ENCODE results near the gene ZNF716. TPM values are rescaled to one million over a fixed set of nuclear protein-coding genes. Genes with fewer than 3 reads are reported as not detected.

ZNF716 gene
- total RNA-seq, 6 experiments from 2014 or later, result not detected

- Histone ChIP-seq H3K4me1 (no peaks in the 10 kb centered on the region), H3K27me3 (no peaks in the 10 kb centered on the region), H3K4me3 (no peak overlapping the region), H3K36me3 (no peaks in the 10 kb centered on the region), H3K9me3 (no peaks in the 10 kb centered on the region), H3K27ac (no peak overlapping the region)
- intact Hi-C loops (cut with DNase I), result no loop called here
- DNase-seq (no peak), ATAC-seq (no peak)
- WGBS (ENCODE audit: insufficient coverage, low coverage, low lambda C conversion rate, missing lambda C conversion rate), result 52% methylated on average over 8 of the region's 9 CpGs
- TF ChIP-seq CTCF (IDR thresholded peaks at IDR 0.05) (no peak), POLR2A (IDR thresholded peaks at IDR 0.05) (no peak)
Measured at GRCh38 chr7:57415730-57416129, 34.2 kb upstream of the ZNF716 start.

- WGBS (ENCODE audit: insufficient coverage, low coverage, low lambda C conversion rate, missing lambda C conversion rate), result 50% methylated on average over 3 of the region's 8 CpGs
- no peak for TF ChIP-seq CTCF (IDR thresholded peaks at IDR 0.05)
- TF ChIP-seq POLR2A (IDR thresholded peaks at IDR 0.05), result no peak
- intact Hi-C loops (cut with DNase I), result no loop called here
- H3K4me3 ChIP-seq, result no peak overlapping the region
- ATAC-seq, result peak in 1 of 4 donors; percentile 6
- no peaks in the 10 kb centered on the region for H3K9me3 ChIP-seq
- no peak overlapping the region for H3K27ac ChIP-seq
- no peaks in the 10 kb centered on the region for H3K36me3 ChIP-seq
- DNase-seq, result no peak
- no peaks in the 10 kb centered on the region for H3K4me1 ChIP-seq
- H3K27me3 ChIP-seq, result no peaks in the 10 kb centered on the region
Measured at GRCh38 chr7:57416601-57417358, 33.2 kb upstream of the ZNF716 start.

- no peak overlapping the region for H3K27ac ChIP-seq
- H3K9me3 ChIP-seq, result no peaks in the 10 kb centered on the region
- WGBS (ENCODE audit: insufficient coverage, low coverage, low lambda C conversion rate, missing lambda C conversion rate), result 43% methylated on average over 3 of the region's 3 CpGs
- no peaks in the 10 kb centered on the region for H3K27me3 ChIP-seq
- ATAC-seq (peak in 1 of 4 donors; percentile 14), DNase-seq (no peak)
- intact Hi-C loops (cut with DNase I), result no loop called here
- no peak for TF ChIP-seq CTCF (IDR thresholded peaks at IDR 0.05)
- TF ChIP-seq POLR2A (IDR thresholded peaks at IDR 0.05), result no peak
- no peaks in the 10 kb centered on the region for H3K4me1 ChIP-seq
- H3K4me3 ChIP-seq, result no peak overlapping the region
- H3K36me3 ChIP-seq, result no peaks in the 10 kb centered on the region
Measured at GRCh38 chr7:57417736-57418135, 32.2 kb upstream of the ZNF716 start.

GRCh38 chr7:57423768-57424167 lies 26.2 kb upstream of the ZNF716 start:
- no peaks in the 10 kb centered on the region for H3K36me3 ChIP-seq
- no peaks in the 10 kb centered on the region for H3K9me3 ChIP-seq
- intact Hi-C loops (cut with DNase I), result no loop called here
- DNase-seq, result no peak
- WGBS (ENCODE audit: insufficient coverage, low coverage, low lambda C conversion rate, missing lambda C conversion rate), result 32% methylated on average over 3 of the region's 3 CpGs
- H3K4me1 ChIP-seq, result no peaks in the 10 kb centered on the region
- H3K4me3 ChIP-seq, result no peak overlapping the region
- no peaks in the 10 kb centered on the region for H3K27me3 ChIP-seq
- no peak for ATAC-seq
- no peak for TF ChIP-seq CTCF (IDR thresholded peaks at IDR 0.05)
- no peak for TF ChIP-seq POLR2A (IDR thresholded peaks at IDR 0.05)
- no peak overlapping the region for H3K27ac ChIP-seq

Data from right lobe of liver (tissue), 6 donors.